ENCODE results near the gene ADPRM.

DNA sequence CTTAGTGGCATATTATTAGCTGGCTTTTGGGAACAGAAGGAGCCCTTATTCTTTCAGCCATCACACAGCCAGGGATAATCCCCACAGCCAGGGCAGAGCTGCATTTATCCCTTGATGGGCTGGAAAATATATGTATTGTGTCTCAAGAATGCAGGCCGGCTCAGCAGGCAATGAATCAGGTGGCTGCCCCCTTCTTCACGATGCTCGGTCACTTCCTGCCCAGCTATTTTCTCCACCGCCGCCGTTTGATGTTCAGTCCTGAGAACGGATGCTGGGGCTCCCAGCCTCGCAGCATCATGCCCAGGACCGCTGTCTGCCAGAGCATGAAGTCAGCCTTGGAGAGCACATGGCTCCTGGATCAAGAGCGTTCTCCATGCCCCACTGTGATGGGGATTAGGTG, 36.0 kb upstream of the ADPRM start:
- TF ChIP-seq, protein P1, sequence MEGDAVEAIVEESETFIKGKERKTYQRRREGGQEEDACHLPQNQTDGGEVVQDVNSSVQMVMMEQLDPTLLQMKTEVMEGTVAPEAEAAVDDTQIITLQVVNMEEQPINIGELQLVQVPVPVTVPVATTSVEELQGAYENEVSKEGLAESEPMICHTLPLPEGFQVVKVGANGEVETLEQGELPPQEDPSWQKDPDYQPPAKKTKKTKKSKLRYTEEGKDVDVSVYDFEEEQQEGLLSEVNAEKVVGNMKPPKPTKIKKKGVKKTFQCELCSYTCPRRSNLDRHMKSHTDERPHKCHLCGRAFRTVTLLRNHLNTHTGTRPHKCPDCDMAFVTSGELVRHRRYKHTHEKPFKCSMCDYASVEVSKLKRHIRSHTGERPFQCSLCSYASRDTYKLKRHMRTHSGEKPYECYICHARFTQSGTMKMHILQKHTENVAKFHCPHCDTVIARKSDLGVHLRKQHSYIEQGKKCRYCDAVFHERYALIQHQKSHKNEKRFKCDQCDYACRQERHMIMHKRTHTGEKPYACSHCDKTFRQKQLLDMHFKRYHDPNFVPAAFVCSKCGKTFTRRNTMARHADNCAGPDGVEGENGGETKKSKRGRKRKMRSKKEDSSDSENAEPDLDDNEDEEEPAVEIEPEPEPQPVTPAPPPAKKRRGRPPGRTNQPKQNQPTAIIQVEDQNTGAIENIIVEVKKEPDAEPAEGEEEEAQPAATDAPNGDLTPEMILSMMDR (IDR thresholded peaks at IDR 0.05) = no peak
- TF ChIP-seq REST (IDR thresholded peaks at IDR 0.05; ENCODE audit: insufficient read depth in 1 of 2, low read depth in 2 of 2, low read length in 1 of 2) = no peak
- no peak for TF ChIP-seq SIN3A (IDR thresholded peaks at IDR 0.05; ENCODE audit: borderline replicate concordance, insufficient read depth, low read depth, low read length)

Measured in Panc1 (cell line).